Loucy (cell line): Measurements from ENCODE around the gene ASPRV1.

Experiments
- H2AFZ ChIP-seq: fragments of 200-600 bp; sonication (generic); 2 replicates; pipeline ENCODE4 v1.6.0; 2016; ENCODE audit warnings: antibody characterized with exemption, mild to moderate bottlenecking, low read length, moderate library complexity
- H3F3A ChIP-seq: fragments of 200-600 bp; 2 replicates; pipeline ENCODE4 v1.6.0; 2016; ENCODE audit warnings: antibody characterized with exemption, low read depth, mild to moderate bottlenecking
- H3K27me3 ChIP-seq: fragments of 200-600 bp; sonication (generic); 2 replicates; pipeline ENCODE4 v1.6.1; 2014; ENCODE audit warnings: low read length, mild to moderate bottlenecking; ENCODE audit not compliant: insufficient read depth, poor library complexity, severe bottlenecking
- H3K36me3 ChIP-seq: fragments of 200-600 bp; sonication (generic); 2 replicates; pipeline ENCODE4 v1.6.1; 2016; ENCODE audit warnings: low read length; ENCODE audit not compliant: insufficient read depth
- H3K4me1 ChIP-seq: fragments of 200-600 bp; sonication (generic); 2 replicates; pipeline ENCODE4 v1.5.1; 2014; ENCODE audit warnings: low read length, mild to moderate bottlenecking; ENCODE audit not compliant: insufficient read depth, poor library complexity, severe bottlenecking
- H3K4me2 ChIP-seq: fragments of 200-600 bp; sonication (generic); 2 replicates; pipeline ENCODE4 v1.6.0; 2014; ENCODE audit warnings: antibody characterized with exemption, low read length, low read depth, mild to moderate bottlenecking; ENCODE audit not compliant: poor library complexity, severe bottlenecking
- H3K4me3 ChIP-seq: fragments of 200-600 bp; sonication (generic); 2 replicates; pipeline ENCODE4 v1.5.1; 2014; ENCODE audit warnings: low read length, mild to moderate bottlenecking, mixed read lengths; ENCODE audit not compliant: poor library complexity, severe bottlenecking
- H3K79me2 ChIP-seq: fragments of 200-600 bp; sonication (generic); 2 replicates; pipeline ENCODE4 v1.6.1; 2014; ENCODE audit warnings: low read length; ENCODE audit not compliant: insufficient read depth
- H3K9ac ChIP-seq: fragments of 200-600 bp; sonication (generic); 2 replicates; pipeline ENCODE4 v1.6.0; 2014; ENCODE audit warnings: mild to moderate bottlenecking, low read depth, low read length, moderate library complexity; ENCODE audit not compliant: poor library complexity, severe bottlenecking
- H3K9me2 ChIP-seq: fragments of 200-600 bp; sonication (generic); replicated peaks from 2 replicates; pipeline ENCODE4 v1.6.1; 2016; ENCODE audit warnings: low read depth, low read length, mixed read lengths
- H3K9me3 ChIP-seq: fragments of 200-600 bp; sonication (generic); 2 replicates; pipeline ENCODE4 v1.6.1; 2014; ENCODE audit warnings: mild to moderate bottlenecking, antibody characterized with exemption, low read length, low read depth; ENCODE audit not compliant: insufficient read depth
- H4K20me1 ChIP-seq: fragments of 200-600 bp; sonication (generic); 2 replicates; pipeline ENCODE4 v1.6.0; 2014; ENCODE audit warnings: antibody characterized with exemption, low read length, mild to moderate bottlenecking; ENCODE audit not compliant: insufficient read depth, poor library complexity, severe bottlenecking
- CTCF ChIP-seq: fragments of 200-600 bp; sonication (generic); conservative IDR thresholded peaks from 2 replicates; pipeline ENCODE4 v1.5.1; 2014; ENCODE audit warnings: mild to moderate bottlenecking, antibody characterized with exemption, low read length
- EZH2phosphoT487 ChIP-seq: fragments of 200-600 bp; IDR thresholded peaks from 2 replicates; pipeline ENCODE4 v1.6.1; 2018; ENCODE audit warnings: antibody characterized with exemption, mild to moderate bottlenecking, moderate library complexity, borderline replicate concordance

Gene ASPRV1

GRCh38 chr2:69969126-69969983, 7.9 kb upstream of the ASPRV1 start:
- H3K9ac ChIP-seq = no peak overlapping the region
- no peaks in the 10 kb centered on the region for H3K9me2 ChIP-seq
- H3K79me2 ChIP-seq = no peaks in the 10 kb centered on the region
- H3K4me1 ChIP-seq = no peaks in the 10 kb centered on the region
- TF ChIP-seq EZH2phosphoT487 = no peak
- TF ChIP-seq CTCF = no peak
- H3F3A ChIP-seq = no peaks in the 10 kb centered on the region
- H3K36me3 ChIP-seq = no peaks in the 10 kb centered on the region
- no peaks in the 10 kb centered on the region for H3K27me3 ChIP-seq
- H4K20me1 ChIP-seq = no peaks in the 10 kb centered on the region
- no peak overlapping the region for H2AFZ ChIP-seq
- H3K4me2 ChIP-seq = no peak overlapping the region
- H3K4me3 ChIP-seq = no peak overlapping the region
- no peaks in the 10 kb centered on the region for H3K9me3 ChIP-seq

- H3F3A ChIP-seq = no peaks in the 10 kb centered on the region
- no peaks in the 10 kb centered on the region for H3K9me2 ChIP-seq
- no peaks in the 10 kb centered on the region for H4K20me1 ChIP-seq
- no peaks in the 10 kb centered on the region for H3K79me2 ChIP-seq
- H3K9me3 ChIP-seq = no peaks in the 10 kb centered on the region
- H3K9ac ChIP-seq = no peak overlapping the region
- no peak overlapping the region for H2AFZ ChIP-seq
- no peaks in the 10 kb centered on the region for H3K27me3 ChIP-seq
- TF ChIP-seq EZH2phosphoT487 (no peak), CTCF (no peak)
- H3K4me1 ChIP-seq = no peaks in the 10 kb centered on the region
- H3K4me2 ChIP-seq = no peak overlapping the region
- H3K36me3 ChIP-seq = no peaks in the 10 kb centered on the region
- no peak overlapping the region for H3K4me3 ChIP-seq
Observed at GRCh38 chr2:69968609-69969008, 7.2 kb upstream of the ASPRV1 start.

GRCh38 chr2:69966496-69966895, 5.1 kb upstream of the ASPRV1 start:
- H3K4me2 ChIP-seq = no peak overlapping the region
- no peaks in the 10 kb centered on the region for H3K79me2 ChIP-seq
- H3K9ac ChIP-seq = no peak overlapping the region
- H3F3A ChIP-seq = no peaks in the 10 kb centered on the region
- H3K4me3 ChIP-seq = no peak overlapping the region
- TF ChIP-seq CTCF (no peak), EZH2phosphoT487 (no peak)
- no peaks in the 10 kb centered on the region for H3K36me3 ChIP-seq
- H4K20me1 ChIP-seq = no peaks in the 10 kb centered on the region
- H2AFZ ChIP-seq = no peak overlapping the region
- H3K9me3 ChIP-seq = no peaks in the 10 kb centered on the region
- no peaks in the 10 kb centered on the region for H3K4me1 ChIP-seq
- H3K27me3 ChIP-seq = no peaks in the 10 kb centered on the region
- no peaks in the 10 kb centered on the region for H3K9me2 ChIP-seq
